ENCODE data around the gene GPR15LG.
"Not testable (repeated sequence)": the region's sequence is repeated elsewhere in the genome, so short reads cannot be mapped to it uniquely, and the experiment has no call there.

Gene GPR15LG

GRCh38 chr10:84179059-84179710 is 5.6 kb downstream of the GPR15LG start:
- Histone ChIP-seq H3K4me2 (ENCODE audit: low read length) (no peak overlapping the region), H4K12ac (ENCODE audit: low read depth, low read length) (no peak overlapping the region), H3K27me3 (ENCODE audit: insufficient read depth, low read length) (no peaks in the 10 kb centered on the region), H3K4ac (ENCODE audit: low read depth, low read length) (no peak overlapping the region), H2BK12ac (ENCODE audit: low read length) (no peak overlapping the region), H4K8ac (ENCODE audit: low read depth, low read length) (no peak overlapping the region), H2AFZ (ENCODE audit: insufficient read depth, low read length, poor library complexity) (no peak overlapping the region), H3K79me1 (ENCODE audit: low read length) (no peaks in the 10 kb centered on the region), H2BK120ac (ENCODE audit: insufficient read depth, low read length, poor library complexity) (no peak overlapping the region), H3K23ac (ENCODE audit: low read length) (no peak overlapping the region), H3K14ac (ENCODE audit: low read length) (no peak overlapping the region), H3K18ac (ENCODE audit: low read length) (no peak overlapping the region), H2BK5ac (ENCODE audit: low read depth, low read length, poor library complexity) (no peak overlapping the region), H3K79me2 (ENCODE audit: control insufficient read depth, insufficient read depth, low read length, poor library complexity) (no peaks in the 10 kb centered on the region), H3K36me3 (ENCODE audit: control insufficient read depth in 1 of 2, insufficient read depth in 2 of 2, low read length in 2 of 2) (no peaks in the 10 kb centered on the region), H3K4me3 (ENCODE audit: low read depth, low read length) (no peak overlapping the region), H4K91ac (ENCODE audit: low read depth, low read length) (no peak overlapping the region), H3K27ac (ENCODE audit: low read depth, low read length) (no peak overlapping the region), H2AK5ac (ENCODE audit: low read length) (no peak overlapping the region), H3K4me1 (ENCODE audit: control insufficient read depth in 1 of 2, insufficient read depth in 2 of 2, low read length in 2 of 2) (no peaks in the 10 kb centered on the region), H3K9ac (ENCODE audit: low read length) (no peak overlapping the region), H3K9me3 (ENCODE audit: insufficient read depth, low read depth, low read length) (peaks cover 5% of the 10 kb centered on the region)
- peak in 1 of 2 donors; percentile 4 for DNase-seq
- WGBS (ENCODE audit: extremely low coverage, insufficient coverage, insufficient read length), result no CpG with 5 or more reads among the region's 12 CpGs

- H2BK5ac ChIP-seq (ENCODE audit: low read depth, low read length, poor library complexity); H4K12ac ChIP-seq (ENCODE audit: low read depth, low read length); H3K18ac ChIP-seq (ENCODE audit: low read length); H3K4ac ChIP-seq (ENCODE audit: low read depth, low read length); H3K79me1 ChIP-seq (ENCODE audit: low read length); H2BK12ac ChIP-seq (ENCODE audit: low read length); H3K4me2 ChIP-seq (ENCODE audit: low read length); H3K9ac ChIP-seq (ENCODE audit: low read length); H3K9me3 ChIP-seq (ENCODE audit: insufficient read depth, low read depth, low read length); H2AK5ac ChIP-seq (ENCODE audit: low read length); H3K23ac ChIP-seq (ENCODE audit: low read length); H3K27me3 ChIP-seq (ENCODE audit: insufficient read depth, low read length); H3K4me1 ChIP-seq (ENCODE audit: control insufficient read depth in 1 of 2, insufficient read depth in 2 of 2, low read length in 2 of 2); H2AFZ ChIP-seq (ENCODE audit: insufficient read depth, low read length, poor library complexity); H3K36me3 ChIP-seq (ENCODE audit: control insufficient read depth in 1 of 2, insufficient read depth in 2 of 2, low read length in 2 of 2); H3K27ac ChIP-seq (ENCODE audit: low read depth, low read length); H4K91ac ChIP-seq (ENCODE audit: low read depth, low read length); H3K4me3 ChIP-seq (ENCODE audit: low read depth, low read length); H3K79me2 ChIP-seq (ENCODE audit: control insufficient read depth, insufficient read depth, low read length, poor library complexity); H2BK120ac ChIP-seq (ENCODE audit: insufficient read depth, low read length, poor library complexity); DNase-seq; H4K8ac ChIP-seq (ENCODE audit: low read depth, low read length); H3K14ac ChIP-seq (ENCODE audit: low read length): not testable (repeated sequence)
- no CpG with 5 or more reads among the region's 22 CpGs for WGBS (ENCODE audit: extremely low coverage, insufficient coverage, insufficient read length)
Observed at GRCh38 chr10:84180386-84180785, 6.8 kb downstream of the GPR15LG start.

- Histone ChIP-seq H3K79me2 (ENCODE audit: control insufficient read depth, insufficient read depth, low read length, poor library complexity) (no peaks in the 10 kb centered on the region), H2BK12ac (ENCODE audit: low read length) (no peak overlapping the region), H4K91ac (ENCODE audit: low read depth, low read length) (no peak overlapping the region), H3K23ac (ENCODE audit: low read length) (no peak overlapping the region), H3K4me2 (ENCODE audit: low read length) (no peak overlapping the region), H2AFZ (ENCODE audit: insufficient read depth, low read length, poor library complexity) (no peak overlapping the region), H3K9me3 (ENCODE audit: insufficient read depth, low read depth, low read length) (peaks cover 7% of the 10 kb centered on the region), H3K36me3 (ENCODE audit: control insufficient read depth in 1 of 2, insufficient read depth in 2 of 2, low read length in 2 of 2) (no peaks in the 10 kb centered on the region), H2BK5ac (ENCODE audit: low read depth, low read length, poor library complexity) (no peak overlapping the region), H3K27me3 (ENCODE audit: insufficient read depth, low read length) (no peaks in the 10 kb centered on the region), H3K79me1 (ENCODE audit: low read length) (no peaks in the 10 kb centered on the region), H3K14ac (ENCODE audit: low read length) (no peak overlapping the region), H4K8ac (ENCODE audit: low read depth, low read length) (no peak overlapping the region), H3K4me1 (ENCODE audit: control insufficient read depth in 1 of 2, insufficient read depth in 2 of 2, low read length in 2 of 2) (no peaks in the 10 kb centered on the region), H3K4ac (ENCODE audit: low read depth, low read length) (no peak overlapping the region), H3K18ac (ENCODE audit: low read length) (no peak overlapping the region), H3K9ac (ENCODE audit: low read length) (no peak overlapping the region), H2AK5ac (ENCODE audit: low read length) (no peak overlapping the region), H4K12ac (ENCODE audit: low read depth, low read length) (no peak overlapping the region), H3K27ac (ENCODE audit: low read depth, low read length) (no peak overlapping the region), H3K4me3 (ENCODE audit: low read depth, low read length) (no peak overlapping the region), H2BK120ac (ENCODE audit: insufficient read depth, low read length, poor library complexity) (no peak overlapping the region)
- WGBS (ENCODE audit: extremely low coverage, insufficient coverage, insufficient read length), result no CpG with 5 or more reads among the region's 5 CpGs
- DNase-seq, result no peak
Observed at GRCh38 chr10:84181631-84182030, 8.0 kb downstream of the GPR15LG start.

DNA sequence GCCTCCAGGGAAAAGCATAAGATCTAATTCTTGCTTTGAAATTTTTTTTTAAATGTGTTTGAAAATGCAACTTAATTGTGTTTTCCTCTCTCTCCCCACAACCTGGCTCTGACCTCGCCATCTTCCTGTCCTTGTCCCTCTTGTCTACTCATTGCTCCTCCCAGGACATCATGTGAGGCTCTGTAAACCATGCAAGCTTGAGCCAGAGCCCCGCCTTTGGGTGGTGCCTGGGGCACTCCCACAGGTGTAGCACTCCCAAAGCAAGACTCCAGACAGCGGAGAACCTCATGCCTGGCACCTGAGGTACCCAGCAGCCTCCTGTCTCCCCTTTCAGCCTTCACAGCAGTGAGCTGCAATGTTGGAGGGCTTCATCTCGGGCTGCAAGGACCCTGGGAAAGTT is 10.9 kb downstream of the GPR15LG start:
- H4K12ac ChIP-seq (ENCODE audit: low read depth, low read length), result no peak overlapping the region
- no peak overlapping the region for H4K8ac ChIP-seq (ENCODE audit: low read depth, low read length)
- no peak for DNase-seq
- peaks cover 8% of the 10 kb centered on the region for H3K9me3 ChIP-seq (ENCODE audit: insufficient read depth, low read depth, low read length)
- H2BK12ac ChIP-seq (ENCODE audit: low read length), result no peak overlapping the region
- H2BK5ac ChIP-seq (ENCODE audit: low read depth, low read length, poor library complexity), result no peak overlapping the region
- H2AK5ac ChIP-seq (ENCODE audit: low read length), result no peak overlapping the region
- H3K4me1 ChIP-seq (ENCODE audit: control insufficient read depth in 1 of 2, insufficient read depth in 2 of 2, low read length in 2 of 2), result no peaks in the 10 kb centered on the region
- no peaks in the 10 kb centered on the region for H3K79me2 ChIP-seq (ENCODE audit: control insufficient read depth, insufficient read depth, low read length, poor library complexity)
- H3K27me3 ChIP-seq (ENCODE audit: insufficient read depth, low read length), result no peaks in the 10 kb centered on the region
- H3K9ac ChIP-seq (ENCODE audit: low read length), result no peak overlapping the region
- no peak overlapping the region for H3K4me2 ChIP-seq (ENCODE audit: low read length)
- H3K79me1 ChIP-seq (ENCODE audit: low read length), result no peaks in the 10 kb centered on the region
- WGBS (ENCODE audit: extremely low coverage, insufficient coverage, insufficient read length), result no CpG with 5 or more reads among the region's 4 CpGs
- no peaks in the 10 kb centered on the region for H3K36me3 ChIP-seq (ENCODE audit: control insufficient read depth in 1 of 2, insufficient read depth in 2 of 2, low read length in 2 of 2)
- H3K27ac ChIP-seq (ENCODE audit: low read depth, low read length), result no peak overlapping the region
- H2BK120ac ChIP-seq (ENCODE audit: insufficient read depth, low read length, poor library complexity), result no peak overlapping the region
- no peak overlapping the region for H3K18ac ChIP-seq (ENCODE audit: low read length)
- H3K23ac ChIP-seq (ENCODE audit: low read length), result no peak overlapping the region
- no peak overlapping the region for H2AFZ ChIP-seq (ENCODE audit: insufficient read depth, low read length, poor library complexity)
- no peak overlapping the region for H3K4ac ChIP-seq (ENCODE audit: low read depth, low read length)
- H4K91ac ChIP-seq (ENCODE audit: low read depth, low read length), result no peak overlapping the region
- no peak overlapping the region for H3K14ac ChIP-seq (ENCODE audit: low read length)
- no peak overlapping the region for H3K4me3 ChIP-seq (ENCODE audit: low read depth, low read length)
